GM21529 (cell line): ENCODE measurements around the gene IFT172.
"Not testable (repeated sequence)": the region's sequence is repeated elsewhere in the genome, so short reads cannot be mapped to it uniquely, and the experiment has no call there.

Experiments
- ATAC-seq: cut with Tn5 transposase; IDR thresholded peaks from one replicate; pipeline ENCODE4 v1.9.1; 2021; ENCODE audit not compliant: unreplicated experiment

IFT172 gene

GRCh38 chr2:27427863-27428212 lies 61.7 kb downstream of the IFT172 start:
- ATAC-seq, result no peak

- ATAC-seq, result not testable (repeated sequence)
Measured at GRCh38 chr2:27425039-27425438, 64.5 kb downstream of the IFT172 start.

GRCh38 chr2:27422958-27423357 lies 66.6 kb downstream of the IFT172 start:
- ATAC-seq, result no peak

GRCh38 chr2:27421660-27422250 lies 67.8 kb downstream of the IFT172 start:
- ATAC-seq, result no peak

GRCh38 chr2:27420996-27421395 lies 68.5 kb downstream of the IFT172 start:
- no peak for ATAC-seq

- no peak for ATAC-seq
Measured at GRCh38 chr2:27416151-27416550, 73.4 kb downstream of the IFT172 start.

GRCh38 chr2:27412419-27413152 lies 77.0 kb downstream of the IFT172 start:
- ATAC-seq, result no peak

- peak; percentile 94 for ATAC-seq
Measured at GRCh38 chr2:27409321-27410073, 80.0 kb downstream of the IFT172 start, which contains the start of gene PPM1G. PPM1G (minus strand) TSS chr2:27409591; CDS start chr2:27409422, 169 bp downstream.

GRCh38 chr2:27408601-27409320 lies 80.8 kb downstream of the IFT172 start:
- ATAC-seq, result peak; percentile 36

- ATAC-seq, result no peak
Measured at GRCh38 chr2:27407798-27408491, 81.6 kb downstream of the IFT172 start.

GRCh38 chr2:27400348-27401135 lies 89.0 kb downstream of the IFT172 start:
- no peak for ATAC-seq

GRCh38 chr2:27398962-27399361 lies 90.6 kb downstream of the IFT172 start:
- ATAC-seq, result no peak
